GM18502 (cell line): Measurements from ENCODE around the gene THUMPD3.
A peak's percentile ranks its signal among the peaks of the same experiment; 100 is the strongest.

ENCODE experiments used
- ATAC-seq: cut with Tn5 transposase; IDR thresholded peaks from one replicate; pipeline ENCODE4 v1.9.1; 2021; ENCODE audit warnings: mild to moderate bottlenecking; ENCODE audit not compliant: unreplicated experiment, poor library complexity

The THUMPD3 gene

GRCh38 chr3:9352917-9353752 lies 9.7 kb upstream of the THUMPD3 start:
- ATAC-seq = no peak

- ATAC-seq = no peak
Observed at GRCh38 chr3:9361691-9362388, 1.0 kb upstream of the THUMPD3 start.

- no peak for ATAC-seq
Observed at GRCh38 chr3:9369508-9369907, 6.7 kb downstream of the THUMPD3 start.

- ATAC-seq = no peak
Observed at GRCh38 chr3:9373465-9373864, 10.6 kb downstream of the THUMPD3 start.

GRCh38 chr3:9377981-9378380 lies 15.1 kb downstream of the THUMPD3 start:
- ATAC-seq = no peak

- no peak for ATAC-seq
Observed at GRCh38 chr3:9379327-9379726, 16.5 kb downstream of the THUMPD3 start.

- ATAC-seq = no peak
Observed at GRCh38 chr3:9380014-9380413, 17.2 kb downstream of the THUMPD3 start.

GRCh38 chr3:9384141-9384828 lies 21.4 kb downstream of the THUMPD3 start:
- ATAC-seq = no peak

GRCh38 chr3:9385187-9386077 lies 22.6 kb downstream of the THUMPD3 start:
- no peak for ATAC-seq

GRCh38 chr3:9386078-9386459 lies 23.2 kb downstream of the THUMPD3 start:
- no peak for ATAC-seq

GRCh38 chr3:9386501-9387321 lies 23.9 kb downstream of the THUMPD3 start:
- no peak for ATAC-seq

- no peak for ATAC-seq
Observed at GRCh38 chr3:9387322-9387655, 24.4 kb downstream of the THUMPD3 start.

GRCh38 chr3:9388142-9388541 lies 25.3 kb downstream of the THUMPD3 start:
- ATAC-seq = no peak

- no peak for ATAC-seq
Observed at GRCh38 chr3:9388562-9389272, 25.9 kb downstream of the THUMPD3 start.

- no peak for ATAC-seq
Observed at GRCh38 chr3:9390265-9390888, 27.5 kb downstream of the THUMPD3 start.

- ATAC-seq = no peak
Observed at GRCh38 chr3:9392041-9392440, 29.2 kb downstream of the THUMPD3 start.

GRCh38 chr3:9395570-9396300 lies 32.9 kb downstream of the THUMPD3 start:
- no peak for ATAC-seq

GRCh38 chr3:9396301-9396631 lies 33.4 kb downstream of the THUMPD3 start:
- peak; percentile 38 for ATAC-seq
